GM19328 (cell line): ENCODE data around the gene DET1.

Source experiments
- ATAC-seq: cut with Tn5 transposase; IDR thresholded peaks from one replicate; pipeline ENCODE4 v1.9.1; 2021; ENCODE audit warnings: mild to moderate bottlenecking, moderate library complexity; ENCODE audit not compliant: unreplicated experiment

The DET1 gene

DNA sequence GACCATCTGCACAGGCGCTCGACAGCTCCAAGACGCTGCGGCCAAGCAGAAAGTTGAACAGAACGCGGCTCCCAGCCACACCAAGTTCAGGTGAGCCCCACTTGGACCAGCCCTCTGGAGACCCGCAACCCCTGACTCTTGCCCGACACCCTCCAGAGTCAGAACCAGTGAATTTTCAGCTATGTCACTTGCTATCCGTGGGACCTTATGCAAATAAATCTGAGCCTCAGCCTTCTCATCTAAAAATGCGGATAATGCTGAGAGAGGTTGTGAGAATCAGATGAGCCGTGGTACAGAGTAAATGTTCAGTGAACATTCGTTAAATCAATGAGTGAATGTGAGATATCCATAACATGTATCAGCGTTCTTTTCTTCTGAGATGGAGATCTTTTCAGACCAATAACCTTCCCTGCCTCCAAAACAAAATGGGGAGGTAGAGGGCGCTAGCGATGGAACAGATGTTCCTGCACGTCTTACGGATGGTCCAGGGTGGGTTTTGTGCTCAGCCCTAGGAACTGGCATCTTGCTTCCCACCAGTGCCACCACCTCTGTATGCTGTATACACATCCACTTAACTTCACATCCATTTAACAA lies 78.4 kb downstream of the DET1 start:
- ATAC-seq, result peak; percentile 8

DNA sequence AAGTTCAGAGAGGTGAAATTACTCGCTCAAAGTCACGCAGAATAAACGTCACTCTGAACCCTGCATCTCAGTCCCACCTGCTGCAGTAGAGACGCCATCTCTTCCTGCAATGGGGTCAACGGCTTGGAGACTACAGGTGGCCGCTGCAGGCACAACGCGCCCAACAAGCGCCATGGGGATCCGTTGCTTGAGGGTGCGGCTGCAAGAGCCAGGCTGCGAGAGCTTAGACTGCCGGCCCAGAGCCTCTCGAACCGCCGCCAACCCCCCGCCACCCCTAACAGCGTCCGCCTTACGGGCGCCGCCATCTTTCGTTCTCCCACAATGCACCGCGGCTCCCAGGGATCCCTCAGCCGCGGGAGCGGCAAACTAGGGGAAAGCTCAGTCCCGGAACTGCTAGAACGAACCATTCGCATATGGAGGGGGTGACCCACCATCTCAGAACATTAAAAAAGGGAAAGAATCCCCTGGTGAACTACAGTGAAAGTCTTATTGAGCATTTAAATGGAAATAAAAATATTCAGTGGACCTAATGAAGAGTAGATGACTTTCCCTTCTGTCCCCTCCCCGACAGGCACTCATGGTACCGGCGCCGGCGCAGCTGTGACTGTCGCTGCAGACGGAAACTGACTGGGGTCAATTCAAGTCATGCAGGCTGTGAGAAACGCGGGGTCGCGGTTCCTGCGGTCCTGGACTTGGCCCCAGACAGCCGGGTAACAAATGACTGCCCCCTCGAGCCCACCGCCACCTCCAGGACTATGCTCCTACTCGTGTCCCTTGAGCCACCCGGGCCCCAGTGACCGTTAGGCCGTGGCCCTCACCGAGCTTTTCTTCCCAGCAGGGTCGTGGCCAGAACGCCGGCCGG lies 79.2 kb downstream of the DET1 start, which contains the start of the genes MRPL46 and MRPS11:
MRPL46 (minus strand) TSS at position 316 of the 862 bp plus-strand sequence; CDS start at position 305, 11 bp downstream.
MRPS11 (plus strand) TSS at position 636 of the 862 bp plus-strand sequence; CDS start at position 646, 10 bp downstream.
- ATAC-seq, result peak; percentile 85

DNA sequence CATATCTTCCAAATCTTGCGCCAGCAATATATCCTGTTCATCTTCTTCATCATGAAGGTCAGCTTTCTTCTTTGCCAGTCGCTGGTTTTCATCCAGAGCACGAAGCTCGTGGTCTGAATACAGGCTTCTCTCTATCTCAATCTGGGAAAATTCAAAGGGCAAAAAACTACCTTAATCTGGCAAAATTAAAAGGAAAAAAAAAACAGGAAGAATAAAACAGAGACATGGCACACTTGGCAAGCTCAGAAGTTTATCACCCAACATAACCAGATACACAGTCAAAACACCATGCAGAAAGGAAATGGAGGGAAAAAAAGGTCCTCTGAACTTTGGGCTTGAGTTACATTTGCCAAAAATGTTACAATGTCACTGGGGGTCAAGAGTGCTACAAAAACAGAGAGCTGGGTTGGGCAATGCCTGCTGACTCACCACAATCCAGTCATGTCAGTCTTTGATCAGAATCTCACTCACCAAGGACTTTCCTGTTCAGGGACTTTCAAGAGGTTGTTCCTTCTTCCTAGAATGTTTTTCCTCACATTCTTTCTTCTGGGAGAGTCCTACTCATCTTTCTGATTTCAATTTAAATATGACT lies 80.8 kb downstream of the DET1 start:
- ATAC-seq, result no peak

DNA sequence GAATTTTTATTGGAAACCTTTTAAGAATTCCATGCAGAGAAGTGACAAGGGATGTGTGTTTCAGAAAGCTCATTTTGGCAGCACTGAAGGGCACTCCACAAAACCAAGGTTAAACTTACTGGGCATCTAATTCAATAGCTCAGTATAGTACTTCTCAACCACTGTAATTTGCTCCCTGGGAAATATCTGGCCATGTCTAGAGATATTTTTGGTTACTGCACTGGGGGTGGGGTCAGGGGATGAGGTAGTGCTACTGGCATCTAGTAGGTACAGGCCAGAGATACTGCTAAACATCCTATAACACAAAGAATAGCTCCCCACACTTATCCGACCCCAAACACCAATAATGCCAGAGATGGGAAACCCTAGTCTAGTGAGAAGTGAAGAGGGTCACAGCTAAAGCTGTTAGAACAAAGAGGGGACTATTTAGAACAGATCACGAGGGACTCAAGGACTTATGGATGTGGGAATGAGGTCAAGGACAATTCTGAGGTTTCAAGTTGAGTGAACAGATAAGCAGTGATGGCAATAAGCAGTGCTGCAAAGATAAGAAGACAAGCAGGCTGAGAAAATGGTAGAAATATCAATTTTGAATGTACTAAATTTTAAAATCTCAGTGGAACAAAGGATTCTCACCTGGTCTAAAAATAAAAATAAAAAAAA lies 82.5 kb downstream of the DET1 start:
- ATAC-seq, result no peak
